Testis (tissue), 2 donors: ENCODE results near the gene NPAP1.

Experiments used
- POLR2A ChIP-seq: fragments of 450-650 bp; IDR thresholded peaks from one replicate; pipeline ENCODE4 v1.6.1; 2017; ENCODE audit warnings: antibody characterized with exemption, mild to moderate bottlenecking, moderate library complexity
- TF ChIP-seq, protein P1 (sequence below), 3 experiments: fragments of 450-650 bp in 2 of 3; fragments of 200-600 bp in 1 of 3; sonication (generic) in 1 of 3; IDR thresholded peaks; one replicate each; pipeline ENCODE4 v1.5.1; 2016 to 2019; ENCODE audit warnings: antibody characterized with exemption in 3 of 3, mild to moderate bottlenecking in 2 of 3, moderate library complexity in 1 of 3

DNA sequence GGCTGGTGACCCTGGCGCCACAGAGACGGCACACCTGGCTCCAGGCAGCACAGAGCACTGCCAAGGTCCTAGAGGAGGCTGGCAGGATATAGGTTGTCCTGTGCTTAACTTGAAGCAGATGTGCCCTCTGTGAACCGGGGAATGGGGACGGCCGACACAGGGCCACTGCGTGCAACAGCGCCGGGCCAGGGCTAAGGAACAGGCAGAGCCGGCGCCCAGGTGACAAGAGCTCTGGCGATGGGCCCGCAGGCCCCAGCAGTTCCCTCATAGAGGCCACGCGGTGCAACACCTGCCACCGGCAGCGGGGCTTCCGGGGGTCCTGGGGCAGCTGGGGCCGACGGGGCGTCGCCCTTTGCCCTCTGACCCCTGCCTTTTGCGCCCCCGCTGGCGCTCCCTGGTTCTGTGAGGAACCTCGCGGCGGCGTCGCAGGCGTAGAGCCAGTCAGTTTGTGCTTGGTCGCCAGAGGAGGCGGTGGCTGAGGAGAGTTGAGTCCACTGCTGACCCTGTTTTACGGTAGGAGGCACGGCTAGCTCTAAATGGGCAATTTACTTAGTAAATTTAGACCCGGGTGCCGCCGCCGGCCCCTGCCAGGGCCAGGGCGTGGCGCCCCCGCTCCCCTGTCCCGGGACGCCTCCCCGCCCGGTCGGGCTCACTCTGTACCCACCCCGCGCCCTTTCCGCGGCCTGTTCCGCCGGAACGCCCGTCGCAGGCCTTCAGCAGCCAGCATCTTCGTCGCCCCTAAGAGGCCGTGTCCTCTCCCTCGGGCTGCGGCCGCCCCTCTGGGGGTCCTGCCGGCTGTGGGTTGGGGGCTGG lies at the start of gene NPAP1:
- TF ChIP-seq, protein P1, sequence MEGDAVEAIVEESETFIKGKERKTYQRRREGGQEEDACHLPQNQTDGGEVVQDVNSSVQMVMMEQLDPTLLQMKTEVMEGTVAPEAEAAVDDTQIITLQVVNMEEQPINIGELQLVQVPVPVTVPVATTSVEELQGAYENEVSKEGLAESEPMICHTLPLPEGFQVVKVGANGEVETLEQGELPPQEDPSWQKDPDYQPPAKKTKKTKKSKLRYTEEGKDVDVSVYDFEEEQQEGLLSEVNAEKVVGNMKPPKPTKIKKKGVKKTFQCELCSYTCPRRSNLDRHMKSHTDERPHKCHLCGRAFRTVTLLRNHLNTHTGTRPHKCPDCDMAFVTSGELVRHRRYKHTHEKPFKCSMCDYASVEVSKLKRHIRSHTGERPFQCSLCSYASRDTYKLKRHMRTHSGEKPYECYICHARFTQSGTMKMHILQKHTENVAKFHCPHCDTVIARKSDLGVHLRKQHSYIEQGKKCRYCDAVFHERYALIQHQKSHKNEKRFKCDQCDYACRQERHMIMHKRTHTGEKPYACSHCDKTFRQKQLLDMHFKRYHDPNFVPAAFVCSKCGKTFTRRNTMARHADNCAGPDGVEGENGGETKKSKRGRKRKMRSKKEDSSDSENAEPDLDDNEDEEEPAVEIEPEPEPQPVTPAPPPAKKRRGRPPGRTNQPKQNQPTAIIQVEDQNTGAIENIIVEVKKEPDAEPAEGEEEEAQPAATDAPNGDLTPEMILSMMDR (IDR thresholded peaks at IDR 0.05) = no peak
- no peak for TF ChIP-seq POLR2A
